ENCODE results near the gene PFKM. TPM values are rescaled to one million over a fixed set of nuclear protein-coding genes. Genes with fewer than 3 reads are reported as not detected.
A peak's percentile ranks its signal among the peaks of the same experiment; 100 is the strongest.
"Not testable (repeated sequence)": the region's sequence is repeated elsewhere in the genome, so short reads cannot be mapped to it uniquely, and the experiment has no call there.

Gene PFKM
- polyA plus RNA-seq, 1 donor, result 304 TPM

GRCh38 chr12:48111312-48111693 is 7.9 kb upstream of the PFKM start:
- DNase-seq, result not testable (repeated sequence)

GRCh38 chr12:48115957-48116356 is 3.2 kb upstream of the PFKM start:
- no peak for DNase-seq

DNA sequence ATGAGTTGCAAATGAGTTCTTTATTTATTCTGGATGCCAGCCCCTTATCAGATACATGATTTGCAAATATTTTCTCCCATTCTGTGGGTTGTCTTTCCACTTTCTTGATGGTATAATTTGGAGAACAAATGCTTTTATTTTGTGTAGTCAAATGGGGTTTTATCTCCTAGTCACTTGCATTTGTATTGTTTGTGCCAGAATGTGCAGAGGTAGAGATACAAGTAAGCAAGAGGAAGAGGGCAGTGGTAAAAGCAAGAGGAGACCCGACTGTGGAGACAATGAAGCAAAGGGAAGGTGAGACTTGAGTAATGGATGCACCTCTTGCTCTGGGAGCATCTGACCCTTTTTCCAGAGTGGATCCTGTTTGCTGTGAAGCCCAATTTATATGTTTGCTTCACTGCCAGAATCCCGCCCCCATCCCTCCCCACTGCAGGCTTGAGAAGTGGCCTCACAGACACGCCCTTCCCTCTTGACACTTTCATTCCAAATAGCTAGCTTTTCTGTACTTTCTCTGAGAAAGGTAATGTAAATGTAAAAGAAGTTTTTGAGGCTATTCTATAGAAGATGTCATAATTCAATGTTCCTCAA is 786 bp upstream of the PFKM start:
- no peak for DNase-seq

DNA sequence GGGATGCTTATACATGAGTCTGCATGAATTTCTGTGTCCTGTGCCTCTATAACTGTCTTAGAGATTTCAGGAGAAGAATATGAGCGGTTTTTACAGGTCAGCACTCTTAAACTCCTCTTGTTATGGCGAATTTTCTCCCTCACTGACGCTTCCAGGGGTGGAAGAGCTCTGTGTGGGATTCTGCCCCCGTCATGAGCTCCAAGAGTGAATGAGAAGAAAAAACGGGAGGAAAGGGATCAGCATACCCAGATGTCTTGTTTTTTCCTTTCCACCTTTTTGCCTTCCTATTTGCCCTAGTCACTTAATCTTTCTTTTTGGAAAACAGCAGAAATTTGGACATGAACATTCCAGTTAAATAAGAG is 651 bp downstream of the PFKM start:
- DNase-seq, result peak; percentile 7

DNA sequence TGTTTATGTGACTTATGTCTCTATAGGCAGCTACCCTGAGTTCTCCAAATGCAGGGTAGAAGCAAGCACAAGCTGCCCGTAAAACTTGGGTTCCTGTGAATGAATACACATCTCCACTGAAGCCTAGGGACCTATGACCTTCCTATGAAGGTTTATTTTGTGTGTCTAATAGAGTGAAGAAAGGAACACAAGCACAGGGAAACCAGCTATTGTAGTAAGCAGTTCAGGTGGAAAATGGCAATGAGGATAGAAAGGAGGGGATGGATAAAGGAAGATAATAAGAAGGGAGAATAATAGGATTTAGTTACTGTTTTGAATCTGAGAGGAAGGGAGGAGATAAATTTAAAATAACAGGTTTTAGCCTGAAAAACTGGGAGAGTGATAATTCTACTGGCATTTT is 2.4 kb downstream of the PFKM start:
- DNase-seq, result no peak

- no peak for DNase-seq
These were observed 3.1 kb downstream of the PFKM start for GRCh38 chr12:48122065-48122834.

GRCh38 chr12:48123169-48123568 is 4.0 kb downstream of the PFKM start:
- DNase-seq, result no peak

DNA sequence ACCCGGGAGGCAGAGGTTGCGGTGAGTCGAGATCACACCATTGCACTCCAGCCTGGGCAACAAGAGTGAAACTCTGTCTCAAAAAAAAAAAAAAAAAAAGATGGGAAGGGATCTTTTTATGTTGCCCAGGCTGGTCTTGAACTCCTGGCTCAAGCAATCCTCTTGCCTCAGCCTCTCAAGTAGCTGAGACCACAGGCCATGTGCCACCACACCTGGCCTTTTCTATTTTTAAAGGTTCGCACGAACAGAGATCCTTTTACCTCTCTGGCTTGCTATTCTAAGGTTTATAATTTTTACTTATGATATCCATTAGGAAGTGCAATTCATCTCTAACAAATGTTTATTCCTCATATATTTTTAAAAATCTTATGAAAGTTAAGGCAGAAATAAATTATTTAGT is 6.4 kb downstream of the PFKM start:
- not testable (repeated sequence) for DNase-seq

- no peak for DNase-seq
These were observed 6.8 kb downstream of the PFKM start for GRCh38 chr12:48125985-48126384.

DNA sequence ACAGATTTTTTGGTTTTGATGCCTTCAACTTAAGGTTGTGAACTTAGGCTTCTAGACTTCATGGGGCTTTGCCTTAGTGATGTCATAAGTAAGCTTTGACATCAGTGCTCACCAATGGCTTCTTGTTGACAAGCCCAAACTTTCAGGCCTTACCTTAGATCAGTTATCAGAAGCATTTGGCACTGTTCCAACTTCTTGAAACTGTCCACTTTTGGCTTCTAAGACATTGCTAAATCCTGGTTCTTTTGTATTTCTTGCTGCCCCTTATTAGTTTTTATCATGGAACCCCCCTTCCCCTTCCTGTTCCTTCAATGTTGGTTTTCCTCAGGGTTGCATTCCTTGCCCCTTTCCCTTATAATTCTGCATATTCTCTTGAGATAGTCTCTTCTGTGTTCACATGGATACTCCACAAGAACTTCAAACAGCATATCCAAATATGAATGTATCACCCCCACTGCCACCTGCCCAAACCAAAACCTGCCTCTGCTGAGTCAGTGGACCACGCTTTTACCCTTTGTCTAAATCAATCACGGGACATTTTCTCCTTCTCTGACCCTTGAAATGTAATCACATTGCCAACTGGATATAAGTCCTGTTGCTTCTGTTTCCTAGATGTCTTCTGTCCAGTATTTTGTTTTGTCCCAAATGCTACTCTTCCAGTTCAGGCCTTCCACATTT is 7.9 kb downstream of the PFKM start:
- no peak for DNase-seq

DNA sequence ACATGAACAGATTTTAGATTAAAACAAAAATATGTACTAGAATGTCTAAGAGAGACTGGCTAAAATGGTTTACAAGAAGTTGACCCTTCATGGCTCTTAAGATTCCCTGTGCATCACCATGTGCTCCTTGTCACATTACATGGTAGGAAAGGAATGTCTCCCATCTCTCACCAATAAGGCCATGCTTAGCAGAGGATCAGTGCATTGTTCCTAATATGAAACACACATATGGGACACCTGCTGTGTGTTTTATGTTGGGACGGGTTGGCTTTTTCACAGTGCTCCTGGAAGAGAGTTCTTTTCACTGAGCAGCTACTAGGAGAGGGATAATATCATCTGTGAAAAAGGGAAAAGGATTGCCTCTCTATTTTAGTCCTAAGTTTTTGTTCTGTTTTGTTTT is 9.6 kb downstream of the PFKM start:
- DNase-seq, result no peak

- no peak for DNase-seq
These were observed 10.2 kb downstream of the PFKM start for GRCh38 chr12:48129376-48129775.

DNA sequence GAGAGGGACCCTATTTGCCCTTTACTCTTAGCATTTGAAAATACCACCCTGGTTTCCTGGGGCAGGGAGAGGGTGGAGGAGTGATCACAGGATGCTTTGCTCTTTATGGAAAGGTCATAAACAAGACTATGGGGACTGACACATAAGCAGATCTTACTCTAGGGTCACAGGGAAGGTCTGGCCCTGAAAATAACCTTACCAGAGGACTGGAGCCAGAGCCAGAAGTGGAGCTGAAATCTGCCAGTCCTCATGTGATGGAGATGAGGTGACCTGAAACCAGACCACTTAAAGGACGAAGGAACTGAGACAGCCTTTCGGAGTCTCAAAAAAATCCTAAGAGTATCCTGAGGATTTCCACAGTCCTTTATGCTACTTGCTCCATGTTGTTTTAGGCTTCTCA is 12.4 kb downstream of the PFKM start:
- no peak for DNase-seq

DNA sequence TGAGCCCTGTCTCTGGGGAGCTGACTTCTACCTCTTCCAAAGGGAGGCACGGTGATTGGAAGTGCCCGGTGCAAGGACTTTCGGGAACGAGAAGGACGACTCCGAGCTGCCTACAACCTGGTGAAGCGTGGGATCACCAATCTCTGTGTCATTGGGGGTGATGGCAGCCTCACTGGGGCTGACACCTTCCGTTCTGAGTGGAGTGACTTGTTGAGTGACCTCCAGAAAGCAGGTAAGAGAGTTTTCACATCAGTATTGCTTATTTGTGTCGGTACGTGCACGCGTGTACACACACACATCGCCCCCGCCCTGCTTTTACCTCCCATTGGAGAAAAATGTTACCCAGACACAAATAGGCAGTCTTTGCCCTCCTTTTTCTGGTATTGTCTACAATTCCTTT is 13.7 kb downstream of the PFKM start:
- DNase-seq, result no peak

GRCh38 chr12:48135027-48135426 is 15.9 kb downstream of the PFKM start:
- no peak for DNase-seq

DNA sequence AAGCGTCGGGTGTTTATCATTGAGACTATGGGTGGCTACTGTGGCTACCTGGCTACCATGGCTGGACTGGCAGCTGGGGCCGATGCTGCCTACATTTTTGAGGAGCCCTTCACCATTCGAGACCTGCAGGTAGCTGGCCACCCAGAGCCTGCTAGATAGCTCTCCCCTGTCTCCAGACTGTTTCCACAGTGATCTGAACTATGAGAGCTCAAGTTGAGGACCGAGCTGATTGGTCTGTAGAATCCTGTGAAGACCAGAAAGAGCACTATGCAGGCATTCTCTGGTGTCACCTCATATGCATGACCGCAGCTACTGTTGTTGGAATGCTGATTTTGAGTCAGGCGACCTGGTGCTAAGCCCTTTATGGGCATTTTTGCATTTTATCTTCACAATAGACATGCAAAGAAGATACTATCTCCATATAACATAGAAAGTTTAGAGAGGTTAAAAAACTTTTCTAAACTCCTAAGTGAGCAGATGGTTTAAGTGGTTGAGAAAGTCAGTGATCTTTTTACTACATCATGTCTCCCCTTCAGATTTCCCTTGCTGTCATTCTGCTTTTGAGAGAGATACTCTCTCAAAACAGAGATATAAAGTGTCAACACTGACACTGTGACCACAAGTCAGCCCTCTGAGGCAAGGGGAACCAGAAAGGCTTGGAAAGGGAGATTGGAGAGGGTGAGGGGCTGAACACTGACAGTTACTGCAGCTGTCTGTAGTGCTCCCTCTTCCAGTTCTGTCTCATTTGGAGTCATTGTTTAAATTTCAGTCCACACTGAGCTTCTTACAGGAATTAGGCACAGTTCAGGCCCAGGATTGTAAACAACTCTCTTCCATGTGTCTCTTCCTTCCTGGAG is 23.9 kb downstream of the PFKM start:
- DNase-seq, result no peak

GRCh38 chr12:48143898-48144297 is 24.7 kb downstream of the PFKM start:
- no peak for DNase-seq

- DNase-seq, result no peak
These were observed 26.8 kb downstream of the PFKM start for GRCh38 chr12:48145981-48146380.

DNA sequence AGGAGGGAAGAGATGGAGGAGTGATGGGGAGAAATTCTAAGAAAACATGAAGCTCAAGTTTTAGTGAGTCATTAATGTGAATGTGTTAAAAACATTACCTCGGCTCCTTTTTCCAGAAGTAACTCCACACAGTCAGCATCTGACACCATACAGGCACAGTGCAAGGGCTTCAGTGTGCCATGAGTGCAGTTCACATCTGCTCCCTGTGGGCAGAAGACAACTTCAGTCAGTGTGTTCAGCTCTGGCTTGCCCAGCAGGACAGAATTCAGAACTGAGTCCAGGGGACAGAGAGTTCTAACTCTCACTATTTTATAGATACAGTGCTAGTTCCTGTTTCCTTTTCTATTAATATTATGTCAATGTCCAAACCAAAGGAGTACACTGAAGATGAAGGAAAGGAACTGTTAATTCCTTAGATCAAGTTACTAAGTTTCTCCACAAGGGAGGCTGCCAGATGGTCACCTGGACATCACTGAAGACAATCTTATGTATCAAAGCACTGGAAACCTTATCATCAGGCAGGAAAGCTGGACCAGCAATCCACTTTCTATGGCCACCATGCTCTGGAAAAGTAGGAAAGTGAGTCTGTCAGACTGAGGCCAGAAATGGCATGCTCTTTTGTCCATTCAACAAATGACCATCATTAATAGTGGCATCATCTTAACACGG is 32.1 kb downstream of the PFKM start:
- DNase-seq, result no peak

GRCh38 chr12:48155786-48156185 is 36.6 kb downstream of the PFKM start:
- not testable (repeated sequence) for DNase-seq

DNA sequence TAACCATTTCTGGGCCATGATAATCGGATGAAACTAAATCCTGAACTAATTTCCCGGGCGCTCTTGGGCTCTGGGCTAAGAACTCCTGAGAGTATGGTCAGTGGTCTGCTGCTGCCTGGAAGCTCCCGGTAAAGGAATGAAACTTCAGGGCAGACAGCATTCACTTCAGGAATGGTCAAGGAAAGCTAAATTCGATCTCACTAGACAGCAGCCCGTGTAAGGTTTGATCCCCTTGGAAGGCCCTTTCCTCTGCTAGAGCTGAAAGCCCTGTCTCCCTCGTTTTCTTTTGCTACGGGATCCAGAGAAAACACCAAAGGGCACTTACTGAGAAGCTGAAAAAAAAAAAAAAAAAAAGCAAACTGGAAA is 37.5 kb downstream of the PFKM start:
- no peak for DNase-seq

All from hindlimb muscle (tissue), 1 donor.